Left kidney (tissue), 1 donor: ENCODE data around the gene RNF168. TPM values are rescaled to one million over a fixed set of nuclear protein-coding genes. Genes with fewer than 3 reads are reported as not detected.

Experiments used
- polyA plus RNA-seq: library from polyadenylated mRNA; unstranded; fragments of 120-200 nt; gene quantifications from one replicate; pipeline ENCODE4 v1.2.1, GENCODE V29; 2013; ENCODE audit not compliant: insufficient read length

Gene RNF168
- polyA plus RNA-seq, 1 donor: 21.9 TPM

Other genes with a start within 250 kb of the RNF168 start
- 51.3 TPM for gene PCYT1A, start 216.0 kb downstream of the RNF168 start, polyA plus RNA-seq
- 42.9 TPM for gene DYNLT2B, start 185.5 kb downstream of the RNF168 start, polyA plus RNA-seq
- 0.48 TPM for gene TM4SF19, start 165.4 kb downstream of the RNF168 start, polyA plus RNA-seq
- gene UBXN7, start 71.3 kb downstream of the RNF168 start, polyA plus RNA-seq: 39.7 TPM
- gene SMCO1, start 11.6 kb upstream of the RNF168 start, polyA plus RNA-seq: not detected
- 18.5 TPM for gene WDR53, start 64.8 kb upstream of the RNF168 start, polyA plus RNA-seq
- 16.7 TPM for gene FBXO45, start 64.9 kb upstream of the RNF168 start, polyA plus RNA-seq
- 2.6 TPM for gene NRROS, start 135.9 kb upstream of the RNF168 start, polyA plus RNA-seq
- 4.9 TPM for gene CEP19, start 208.5 kb upstream of the RNF168 start, polyA plus RNA-seq
- gene PIGX, start 208.6 kb upstream of the RNF168 start, polyA plus RNA-seq: 32.5 TPM
- 88.6 TPM for gene PAK2, start 236.1 kb upstream of the RNF168 start, polyA plus RNA-seq